Stimulated activated naive CD8-positive, alpha-beta T cell treated with anti-CD3 and anti-CD28 coated beads, Interleukin-15, Interleukin-2, amounts not matched to agents 100 ng/mL and 50 ng/mL, for 24 hours (primary cell): Measurements from ENCODE around the gene TFCP2.

Source experiments
- H3K27ac Mint-ChIP-seq: one replicate; pipeline ENCODE4 v1.8.0; 2021; ENCODE audit warnings: mild to moderate bottlenecking, mixed read lengths
- H3K27me3 Mint-ChIP-seq: one replicate; pipeline ENCODE4 v1.8.0; 2021; ENCODE audit warnings: mixed read lengths
- H3K36me3 Mint-ChIP-seq: one replicate; pipeline ENCODE4 v1.8.0; 2021; ENCODE audit warnings: low read depth, mixed read lengths
- H3K4me1 Mint-ChIP-seq: one replicate; pipeline ENCODE4 v1.8.0; 2021; ENCODE audit warnings: low read depth, mixed read lengths
- H3K4me3 Mint-ChIP-seq: one replicate; pipeline ENCODE4 v1.8.0; 2021; ENCODE audit warnings: mild to moderate bottlenecking, mixed read lengths
- H3K9me3 Mint-ChIP-seq: one replicate; pipeline ENCODE4 v1.8.0; 2021; ENCODE audit warnings: mixed read lengths

Gene TFCP2

GRCh38 chr12:51067229-51067628, 105.7 kb downstream of the TFCP2 start:
- H3K36me3 Mint-ChIP-seq: peaks cover 37% of the 10 kb centered on the region
- no peaks in the 10 kb centered on the region for H3K27me3 Mint-ChIP-seq
- H3K4me3 Mint-ChIP-seq: no peak overlapping the region
- no peak overlapping the region for H3K27ac Mint-ChIP-seq
- H3K4me1 Mint-ChIP-seq: peaks cover 3% of the 10 kb centered on the region
- H3K9me3 Mint-ChIP-seq: no peaks in the 10 kb centered on the region

- H3K4me3 Mint-ChIP-seq: no peak overlapping the region
- peaks cover 49% of the 10 kb centered on the region for H3K36me3 Mint-ChIP-seq
- no peak overlapping the region for H3K27ac Mint-ChIP-seq
- H3K4me1 Mint-ChIP-seq: peaks cover 3% of the 10 kb centered on the region
- H3K9me3 Mint-ChIP-seq: no peaks in the 10 kb centered on the region
- H3K27me3 Mint-ChIP-seq: no peaks in the 10 kb centered on the region
These were observed 107.4 kb downstream of the TFCP2 start for GRCh38 chr12:51065530-51065929.

DNA sequence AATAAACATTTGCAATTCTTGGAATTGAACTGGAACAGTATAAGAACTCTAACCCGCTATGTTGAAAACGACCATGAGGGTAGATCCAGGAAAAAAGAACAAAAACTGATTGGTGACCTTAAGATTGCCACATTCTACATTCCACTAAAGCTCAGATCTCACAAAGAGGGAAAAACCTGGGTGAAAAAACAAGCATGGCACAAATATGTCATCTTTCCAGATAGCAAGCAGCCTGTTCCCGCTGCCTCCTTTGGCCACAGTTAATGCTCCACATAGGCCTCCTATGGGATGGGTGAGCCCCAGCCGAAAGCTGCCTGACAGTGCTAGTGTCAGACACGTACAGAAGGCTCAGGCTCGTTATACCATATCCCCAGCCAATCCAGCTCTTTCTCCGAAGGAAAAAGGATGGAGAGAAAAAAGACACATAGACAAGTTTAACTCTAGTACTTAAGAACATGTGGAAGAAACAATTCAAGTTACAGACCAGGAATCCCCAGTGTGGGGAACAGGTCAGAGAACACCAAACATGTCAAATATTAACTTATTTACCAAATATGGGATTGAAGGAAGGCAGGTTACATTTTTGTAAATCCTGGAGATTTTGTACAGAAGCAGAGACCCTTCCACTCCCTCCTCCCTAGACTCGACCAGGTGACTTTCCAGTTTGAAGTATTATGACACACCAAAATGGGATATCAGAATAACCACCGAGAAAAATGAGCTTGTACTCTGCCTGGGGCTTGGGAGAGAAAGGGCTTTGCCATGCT, 110.1 kb downstream of the TFCP2 start:
- Mint-ChIP-seq H3K36me3 (peaks cover 58% of the 10 kb centered on the region), H3K4me3 (no peak overlapping the region), H3K27ac (no peak overlapping the region), H3K9me3 (no peaks in the 10 kb centered on the region), H3K27me3 (no peaks in the 10 kb centered on the region), H3K4me1 (peaks cover 2% of the 10 kb centered on the region)

DNA sequence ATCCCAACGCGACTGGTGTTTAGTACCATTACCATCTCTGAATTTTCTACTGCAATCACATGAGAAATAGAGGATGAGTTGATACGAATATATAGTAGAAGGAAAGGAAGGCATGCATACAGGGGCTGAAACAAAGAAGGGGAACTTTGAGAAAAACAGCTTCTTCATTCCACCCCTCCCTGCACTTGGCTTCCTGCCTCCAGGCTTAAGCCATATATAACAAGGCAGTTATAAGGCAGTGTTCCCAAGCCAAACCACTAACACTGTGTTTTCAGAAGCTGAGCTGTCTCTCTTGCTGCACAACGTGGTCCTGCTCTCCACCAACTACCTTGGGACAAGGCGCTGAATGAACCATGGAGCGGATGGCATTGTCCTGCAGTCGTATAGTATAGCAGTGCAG, 113.8 kb downstream of the TFCP2 start:
- H3K27me3 Mint-ChIP-seq: no peaks in the 10 kb centered on the region
- no peaks in the 10 kb centered on the region for H3K4me1 Mint-ChIP-seq
- H3K9me3 Mint-ChIP-seq: no peaks in the 10 kb centered on the region
- H3K27ac Mint-ChIP-seq: peak overlapping the region; percentile 14
- no peak overlapping the region for H3K4me3 Mint-ChIP-seq
- H3K36me3 Mint-ChIP-seq: peaks cover 64% of the 10 kb centered on the region

GRCh38 chr12:51056242-51056641, 116.7 kb downstream of the TFCP2 start:
- Mint-ChIP-seq H3K4me3 (no peak overlapping the region), H3K27me3 (no peaks in the 10 kb centered on the region), H3K36me3 (peaks cover 62% of the 10 kb centered on the region), H3K27ac (no peak overlapping the region), H3K9me3 (no peaks in the 10 kb centered on the region), H3K4me1 (peaks cover 7% of the 10 kb centered on the region)

DNA sequence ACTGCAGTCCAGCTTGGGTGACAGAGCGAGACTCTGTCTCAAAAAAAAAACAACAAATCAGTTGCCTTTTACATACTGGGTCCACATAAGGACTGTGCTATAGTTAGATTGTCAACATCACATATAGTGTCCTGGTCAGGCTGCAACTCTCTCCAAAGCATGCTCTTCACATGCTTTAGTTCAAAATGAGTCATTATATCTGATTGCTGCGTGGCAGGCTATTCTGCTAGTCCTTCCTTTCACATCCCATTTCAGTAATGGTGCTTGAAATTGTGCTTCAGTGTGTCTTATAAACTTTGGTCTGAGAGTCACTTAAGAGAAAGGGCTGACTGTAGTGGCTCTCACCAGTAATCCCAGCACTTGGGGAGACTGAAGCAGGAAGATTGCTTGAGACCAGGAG, 117.9 kb downstream of the TFCP2 start:
- H3K27ac Mint-ChIP-seq: no peak overlapping the region

GRCh38 chr12:51051787-51052186, 121.1 kb downstream of the TFCP2 start:
- Mint-ChIP-seq H3K4me3 (no peak overlapping the region), H3K9me3 (no peaks in the 10 kb centered on the region), H3K27ac (peak overlapping the region; percentile 80), H3K36me3 (peaks cover 56% of the 10 kb centered on the region), H3K27me3 (no peaks in the 10 kb centered on the region), H3K4me1 (peaks cover 30% of the 10 kb centered on the region)

More for the DNA sequence above, 117.9 kb downstream of the TFCP2 start:
- Mint-ChIP-seq H3K27me3 (no peaks in the 10 kb centered on the region), H3K4me3 (no peak overlapping the region), H3K36me3 (peaks cover 57% of the 10 kb centered on the region), H3K4me1 (peaks cover 7% of the 10 kb centered on the region), H3K9me3 (no peaks in the 10 kb centered on the region)

- Mint-ChIP-seq H3K9me3 (no peaks in the 10 kb centered on the region), H3K27ac (peak overlapping the region; percentile 96), H3K4me3 (peak overlapping the region; percentile 99), H3K4me1 (peaks cover 32% of the 10 kb centered on the region), H3K27me3 (no peaks in the 10 kb centered on the region), H3K36me3 (peaks cover 42% of the 10 kb centered on the region)
These were observed 123.4 kb downstream of the TFCP2 start for GRCh38 chr12:51049525-51049924.

- no peaks in the 10 kb centered on the region for H3K9me3 Mint-ChIP-seq
- H3K27ac Mint-ChIP-seq: peak overlapping the region; percentile 96
- peaks cover 34% of the 10 kb centered on the region for H3K36me3 Mint-ChIP-seq
- H3K27me3 Mint-ChIP-seq: no peaks in the 10 kb centered on the region
- H3K4me3 Mint-ChIP-seq: peak overlapping the region; percentile 99
- H3K4me1 Mint-ChIP-seq: peaks cover 32% of the 10 kb centered on the region
These were observed 124.2 kb downstream of the TFCP2 start for GRCh38 chr12:51048661-51049251.

DNA sequence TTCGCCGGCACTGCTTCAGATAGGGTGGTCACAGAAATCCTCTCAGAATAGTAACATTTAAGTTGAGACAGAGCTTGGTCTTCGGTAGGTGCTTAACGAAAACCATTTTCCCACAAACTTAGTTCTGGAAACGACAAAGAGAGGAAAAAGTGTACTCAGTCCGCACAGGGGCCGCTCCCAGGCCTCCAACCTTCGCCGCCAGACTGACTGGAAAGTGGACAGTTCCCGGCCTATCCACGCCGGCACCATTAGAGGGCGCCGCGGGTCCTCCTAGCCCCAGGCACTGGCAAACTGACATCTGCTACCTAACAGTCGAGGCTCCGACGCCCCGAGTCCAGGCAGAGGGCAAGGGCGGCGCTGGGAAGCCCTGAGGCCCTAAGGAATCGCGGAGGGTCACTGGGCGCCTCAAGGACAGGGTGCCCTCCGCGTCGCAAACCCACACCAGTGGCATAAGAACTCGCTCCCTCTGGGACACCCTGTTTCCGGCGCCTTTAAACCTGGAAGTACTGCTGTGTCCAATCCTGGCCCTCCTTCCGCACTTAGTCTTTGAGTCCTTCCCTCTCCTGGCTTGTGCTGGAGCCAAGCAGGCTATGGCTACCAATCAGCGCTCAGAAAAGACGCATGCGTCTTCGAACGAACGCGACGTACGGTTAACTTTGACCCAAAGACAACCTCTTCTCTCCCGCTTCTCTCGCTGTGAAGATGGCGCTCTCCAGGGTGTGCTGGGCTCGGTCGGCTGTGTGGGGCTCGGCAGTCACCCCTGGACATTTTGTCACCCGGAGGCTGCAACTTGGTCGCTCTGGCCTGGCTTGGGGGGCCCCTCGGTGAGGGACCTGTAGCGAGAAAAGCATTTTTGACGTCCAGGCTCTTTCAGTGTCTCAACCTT, 125.0 kb downstream of the TFCP2 start, which contains the start of gene LETMD1:
Gene LETMD1, plus strand, starts transcription at position 673 of the 886 bp plus-strand sequence. Its CDS starts 30 bp downstream, at position 703.
- Mint-ChIP-seq H3K9me3 (no peaks in the 10 kb centered on the region), H3K27ac (peak within 1 kb of the TSS; percentile 96), H3K27me3 (no peaks in the 10 kb centered on the region), H3K36me3 (peaks cover 26% of the 10 kb centered on the region), H3K4me1 (peaks cover 32% of the 10 kb centered on the region), H3K4me3 (peak within 1 kb of the TSS; percentile 99)
